Activated naive CD4-positive, alpha-beta T cell treated with anti-CD3 and anti-CD28 coated beads, Interleukin-2, amount 50 U/mL, for 72 hours (primary cell): ENCODE data around the gene SPATA31D4. TPM values are rescaled to one million over a fixed set of nuclear protein-coding genes. Genes with fewer than 3 reads are reported as not detected.
"Not testable (repeated sequence)": the region's sequence is repeated elsewhere in the genome, so short reads cannot be mapped to it uniquely, and the experiment has no call there.

Experiments used
- ATAC-seq, 2 donors: fragments of 150-1000 bp; cut with Tn5 transposase; 2 replicates each; pipeline ENCODE4 v1.10.0; 2021; ENCODE audit warnings: mild to moderate bottlenecking in 2 of 2, moderate library complexity in 2 of 2
- DNase-seq, 2 donors: peaks; one replicate each; pipeline ENCODE4 v3.0.0; 2021 to 2022; ENCODE audit warnings: low spot score in 2 of 2
- H3K27ac Mint-ChIP-seq, 2 donors: one replicate each; pipeline ENCODE4 v1.8.0; 2022; ENCODE audit warnings: mild to moderate bottlenecking in 2 of 2, mixed read lengths in 2 of 2
- H3K36me3 Mint-ChIP-seq, 2 donors: one replicate each; pipeline ENCODE4 v1.8.0; 2022; ENCODE audit warnings: mixed read lengths in 2 of 2
- H3K9me3 Mint-ChIP-seq, 2 donors: one replicate each; pipeline ENCODE4 v1.8.0; 2022; ENCODE audit warnings: mixed read lengths in 2 of 2
- total RNA-seq, 2 donors: library from RNA; stranded (reverse); gene quantifications; one replicate each; pipeline ENCODE4 v1.2.3, GENCODE V29; 2022

The SPATA31D4 gene
- total RNA-seq, 2 donors from 2014 or later = not detected

- ATAC-seq, DNase-seq, H3K27ac Mint-ChIP-seq, H3K9me3 Mint-ChIP-seq, H3K36me3 Mint-ChIP-seq: not testable (repeated sequence)
These were observed 5.3 kb downstream of the SPATA31D4 start for GRCh38 chr9:81933547-81933946.

DNA sequence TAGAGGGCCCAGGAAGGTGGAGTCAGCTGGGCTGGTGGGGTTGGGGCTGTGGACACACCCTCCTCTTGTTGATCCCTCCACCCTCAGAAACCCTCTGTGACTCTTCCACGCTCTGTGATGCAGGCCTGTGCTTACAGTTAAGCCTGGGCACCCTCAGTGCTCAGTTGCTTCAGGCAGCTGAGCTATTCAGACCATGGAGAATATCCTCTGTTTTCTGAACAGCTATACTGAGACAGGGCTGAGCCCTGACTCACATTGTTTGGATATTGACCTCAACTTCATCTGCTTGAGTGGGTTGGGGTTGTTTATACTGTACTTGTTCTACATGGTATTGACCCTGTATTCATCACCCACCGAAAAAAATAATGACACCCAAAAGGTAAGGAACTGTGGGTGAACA, 15.2 kb downstream of the SPATA31D4 start, which contains the start of gene SPATA31D3:
SPATA31D3 (plus strand) TSS at position 108 of the 400 bp plus-strand sequence; CDS start at position 194, 86 bp downstream.
- not testable (repeated sequence) for DNase-seq

DNA sequence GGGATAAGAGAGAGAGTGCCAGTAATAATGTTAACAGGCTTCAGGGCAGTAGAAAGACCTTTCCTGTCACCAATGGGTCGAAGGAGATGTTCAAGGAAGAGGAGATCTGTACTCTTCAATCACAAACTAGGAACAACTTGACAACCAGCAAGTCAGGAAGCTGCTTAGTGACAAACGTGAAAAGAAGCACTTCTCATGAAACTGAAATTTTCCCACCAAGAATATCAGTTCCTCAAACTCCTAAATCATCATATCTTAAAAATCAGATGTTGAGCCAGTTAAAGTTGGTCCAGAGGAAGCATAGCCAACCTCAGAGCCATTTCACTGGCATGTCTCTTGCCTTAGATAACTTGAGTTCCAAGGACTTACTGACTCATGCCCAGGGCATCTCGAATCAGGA, 20.4 kb downstream of the SPATA31D4 start:
- not testable (repeated sequence) for ATAC-seq

More for the DNA sequence above, 15.2 kb downstream of the SPATA31D4 start, which contains the start of gene SPATA31D3:
- H3K27ac Mint-ChIP-seq, H3K9me3 Mint-ChIP-seq, H3K36me3 Mint-ChIP-seq, ATAC-seq: not testable (repeated sequence)

DNA sequence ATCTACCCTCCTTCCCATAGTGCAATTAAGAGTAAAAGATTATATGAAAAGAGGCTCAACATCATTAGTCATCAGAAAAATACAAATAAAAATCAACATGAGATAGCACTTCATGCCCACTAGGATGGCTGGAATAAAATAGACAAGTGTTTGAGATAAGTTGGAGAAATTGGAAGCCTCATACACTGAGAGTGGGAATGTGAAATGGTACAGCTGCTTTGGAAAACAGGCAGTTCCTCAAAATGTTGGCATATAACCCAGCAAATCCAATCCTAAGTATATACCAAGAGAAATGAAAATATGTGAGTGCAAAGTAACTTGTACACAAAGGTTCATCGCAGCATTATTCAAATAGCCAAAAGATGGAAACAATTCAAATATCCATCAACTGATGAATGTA, 24.9 kb downstream of the SPATA31D4 start:
- ATAC-seq = no peak
- no peak overlapping the region for H3K27ac Mint-ChIP-seq
- peaks cover 26 to 43% of the 10 kb centered on the region in 2 donors for H3K9me3 Mint-ChIP-seq
- DNase-seq = no peak
- peaks cover 17 to 19% of the 10 kb centered on the region in 2 donors for H3K36me3 Mint-ChIP-seq

More for the DNA sequence above, 20.4 kb downstream of the SPATA31D4 start:
- peaks cover 2 to 12% of the 10 kb centered on the region in 2 donors for H3K9me3 Mint-ChIP-seq
- not testable (repeated sequence) for H3K27ac Mint-ChIP-seq, DNase-seq, H3K36me3 Mint-ChIP-seq

DNA sequence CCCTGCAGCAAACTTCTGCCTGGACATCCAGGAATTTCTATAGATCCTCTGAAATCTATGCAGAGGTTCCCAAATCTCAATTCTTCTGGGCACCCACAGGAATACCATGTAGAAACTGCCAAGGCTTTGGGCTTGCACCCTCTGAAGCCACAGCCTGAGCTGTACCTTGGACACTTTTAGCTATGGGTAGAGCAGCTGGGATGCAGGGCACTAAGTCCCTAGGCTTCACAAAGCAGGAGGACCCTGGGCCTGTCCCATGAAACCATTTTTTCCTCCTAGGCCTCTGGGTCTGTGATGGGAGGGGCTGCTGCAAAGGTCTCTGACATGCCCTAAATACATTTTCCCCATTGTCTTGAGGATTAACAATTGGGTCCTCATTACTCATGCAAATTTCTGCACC, 27.4 kb downstream of the SPATA31D4 start:
- DNase-seq = no peak
- Mint-ChIP-seq H3K9me3 (peaks cover 36 to 53% of the 10 kb centered on the region in 2 donors), H3K36me3 (peaks cover 17 to 19% of the 10 kb centered on the region in 2 donors), H3K27ac (no peak overlapping the region)
- ATAC-seq = no peak

GRCh38 chr9:81964218-81965171, 36.3 kb downstream of the SPATA31D4 start:
- DNase-seq (no peak), ATAC-seq (no peak)
- Mint-ChIP-seq H3K36me3 (no peaks in the 10 kb centered on the region), H3K27ac (no peak overlapping the region), H3K9me3 (peaks cover 6 to 13% of the 10 kb centered on the region in 2 donors)

DNA sequence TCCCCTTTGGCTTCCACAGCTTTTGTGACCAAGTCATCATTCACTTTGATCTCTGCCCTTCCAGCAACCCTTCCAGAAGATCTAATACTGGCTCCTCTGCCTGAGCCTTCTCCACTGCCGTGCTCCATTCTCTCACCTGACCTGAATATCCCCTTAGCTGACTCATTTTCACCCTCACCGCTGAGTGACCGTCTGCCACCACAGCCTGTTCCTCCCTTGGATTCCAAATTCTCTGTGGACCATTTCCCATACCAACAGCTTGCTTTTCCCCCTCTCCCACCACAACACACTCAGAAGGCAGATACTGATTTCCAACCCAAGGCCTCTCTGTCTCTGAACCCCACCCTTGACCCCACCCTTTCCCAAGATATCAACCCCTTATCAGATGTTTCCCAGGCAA, 39.8 kb downstream of the SPATA31D4 start:
- ATAC-seq (no peak), DNase-seq (no peak)
- Mint-ChIP-seq H3K9me3 (peaks cover 6 to 25% of the 10 kb centered on the region in 2 donors), H3K27ac (no peak overlapping the region), H3K36me3 (no peaks in the 10 kb centered on the region)

DNA sequence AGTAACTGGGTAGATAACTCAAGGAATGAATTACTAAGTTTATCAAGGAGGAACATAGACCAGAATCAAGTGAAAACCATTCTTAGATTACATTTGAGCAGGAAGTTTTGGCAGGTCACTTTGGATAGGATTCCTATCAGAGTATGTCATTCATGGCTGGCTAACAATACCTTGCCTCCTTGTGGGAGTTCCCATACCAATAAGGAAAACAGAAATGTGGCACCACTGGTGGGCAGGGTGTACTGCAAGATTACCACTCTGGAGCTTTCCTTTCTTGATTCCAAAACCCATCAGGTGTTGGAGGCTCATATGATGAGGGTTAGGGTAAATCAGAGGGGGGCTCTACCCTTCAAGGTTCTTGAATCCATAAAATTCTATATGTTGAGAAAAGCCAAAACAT, 41.7 kb downstream of the SPATA31D4 start:
- ATAC-seq (no peak), DNase-seq (no peak)
- H3K9me3 Mint-ChIP-seq = peaks cover 6 to 32% of the 10 kb centered on the region in 2 donors
- no peak overlapping the region for H3K27ac Mint-ChIP-seq
- no peaks in the 10 kb centered on the region for H3K36me3 Mint-ChIP-seq

DNA sequence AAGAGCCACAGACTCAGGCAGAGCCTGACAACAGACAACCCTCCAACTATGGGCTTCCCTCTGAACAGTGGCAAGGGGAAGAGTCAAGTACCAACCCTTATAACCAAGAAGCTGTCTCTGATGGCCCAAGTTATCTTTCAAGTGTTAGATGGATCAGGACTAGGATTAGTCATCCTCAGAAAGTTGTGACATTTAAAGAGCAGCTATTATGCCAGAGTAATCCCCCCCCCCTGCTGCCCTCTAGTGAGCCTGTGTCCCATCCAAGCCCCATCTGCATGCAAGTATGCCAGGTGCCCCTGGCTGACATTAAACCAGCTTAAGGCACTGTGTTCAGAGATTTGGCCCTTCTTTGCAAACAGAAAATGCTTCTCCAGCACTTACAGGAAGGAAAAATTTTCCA, 43.5 kb downstream of the SPATA31D4 start:
- Mint-ChIP-seq H3K9me3 (peaks cover 6 to 42% of the 10 kb centered on the region in 2 donors), H3K36me3 (no peaks in the 10 kb centered on the region), H3K27ac (no peak overlapping the region)
- ATAC-seq (no peak), DNase-seq (no peak)

DNA sequence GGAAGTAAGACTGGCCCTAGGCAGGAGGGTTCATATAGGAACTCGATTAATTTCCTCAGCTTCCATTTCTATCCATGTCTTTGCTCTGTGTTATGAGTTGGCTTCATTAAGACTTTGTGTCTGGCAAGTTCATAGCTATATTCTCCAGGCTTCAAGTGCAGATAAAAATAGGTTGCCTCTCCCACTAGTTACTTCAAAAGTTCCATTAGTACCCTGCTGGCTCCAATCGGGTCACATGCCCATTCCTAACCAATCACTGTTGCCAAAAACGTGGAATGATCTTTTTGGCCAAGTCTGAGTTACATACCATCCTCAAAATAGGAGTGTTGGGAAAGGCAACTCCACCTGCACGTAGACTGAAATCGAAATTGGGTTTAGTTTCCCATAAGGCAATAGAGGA, 46.5 kb downstream of the SPATA31D4 start:
- Mint-ChIP-seq H3K36me3 (peaks cover 4% of the 10 kb centered on the region in 2 donors), H3K9me3 (peaks cover 0 to 35% of the 10 kb centered on the region in 2 donors), H3K27ac (no peak overlapping the region)
- ATAC-seq (no peak), DNase-seq (no peak)

DNA sequence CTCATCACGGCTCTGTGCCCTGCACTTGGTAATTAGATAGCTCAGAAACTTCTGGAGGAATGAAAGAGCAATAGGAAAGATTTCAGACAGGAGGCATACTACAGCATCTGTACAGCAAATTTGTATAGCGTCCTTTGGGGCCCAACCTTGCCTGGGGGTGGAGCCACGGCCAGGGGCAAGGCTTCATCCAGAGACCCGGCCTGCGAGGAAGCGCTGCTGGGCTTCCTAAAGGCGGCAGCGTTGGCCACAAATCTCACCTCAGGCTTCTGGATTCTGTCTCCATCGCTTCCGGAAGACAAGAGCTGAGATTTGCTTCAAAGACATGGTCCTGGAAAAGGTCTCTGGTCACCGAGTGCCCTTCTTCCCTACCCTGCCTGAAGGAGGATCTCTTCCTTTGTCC, 48.1 kb downstream of the SPATA31D4 start:
- DNase-seq = no peak
- Mint-ChIP-seq H3K27ac (no peak overlapping the region), H3K9me3 (peaks cover 4 to 25% of the 10 kb centered on the region in 2 donors), H3K36me3 (peaks cover 4% of the 10 kb centered on the region in 2 donors)
- no peak for ATAC-seq

- DNase-seq (no peak), ATAC-seq (no peak)
- Mint-ChIP-seq H3K36me3 (peaks cover 4% of the 10 kb centered on the region in 2 donors), H3K27ac (no peak overlapping the region), H3K9me3 (peaks cover 4 to 23% of the 10 kb centered on the region in 2 donors)
These were observed 51.0 kb downstream of the SPATA31D4 start for GRCh38 chr9:81979196-81979595.

DNA sequence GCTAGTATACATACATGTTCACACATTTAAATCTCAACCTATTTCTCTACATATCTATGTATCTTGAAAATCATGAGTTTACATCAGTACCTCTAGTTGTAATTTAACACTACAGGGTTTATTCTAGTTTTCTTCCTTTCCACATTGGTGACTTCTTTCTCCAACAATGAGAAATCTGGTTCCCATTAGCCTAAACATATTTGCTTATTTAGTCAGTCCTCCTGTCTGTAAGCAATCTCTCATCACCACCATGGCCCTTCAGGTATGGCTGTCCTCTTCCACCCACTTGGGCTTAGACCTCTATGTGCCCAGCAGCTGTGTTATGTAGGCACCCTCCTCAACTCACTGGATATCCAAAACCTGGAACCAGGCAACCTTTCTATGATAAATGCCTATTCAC, 52.3 kb downstream of the SPATA31D4 start:
- Mint-ChIP-seq H3K27ac (no peak overlapping the region), H3K36me3 (peaks cover 4% of the 10 kb centered on the region in 2 donors), H3K9me3 (peaks cover 4 to 12% of the 10 kb centered on the region in 2 donors)
- ATAC-seq = no peak
- no peak for DNase-seq

- H3K9me3 Mint-ChIP-seq = peaks cover 4 to 6% of the 10 kb centered on the region in 2 donors
- DNase-seq (no peak), ATAC-seq (no peak)
- H3K27ac Mint-ChIP-seq = no peak overlapping the region
- peaks cover 4% of the 10 kb centered on the region in 2 donors for H3K36me3 Mint-ChIP-seq
These were observed 53.7 kb downstream of the SPATA31D4 start for GRCh38 chr9:81981883-81982282.
